GM12878 (cell line): ENCODE results near the gene CELSR1. TPM values are rescaled to one million over a fixed set of nuclear protein-coding genes. Genes with fewer than 3 reads are reported as not detected.

Experiments
- ATAC-seq: fragments of 200-7000 bp; cut with Tn5 transposase; 3 replicates; pipeline ENCODE4 v1.9.1; 2020; ENCODE audit warnings: mild to moderate bottlenecking, moderate library complexity
- BruUV-seq: library from RNA; stranded (reverse); fragments of 400-500 nt; replicated peaks from 2 replicates; lab custom pipeline; 2021; lab: Mats Ljungman, UMichigan
- CTCF ChIA-PET: fragments of 300-600 bp; sonication (Branson Sonifier 250); formaldehyde crosslinking; extraction: SDS; loops from one replicate; lab custom pipeline; 2021; ENCODE audit warnings: inconsistent platforms; lab: Yijun Ruan, JAX
- POLR2A ChIA-PET: fragments of 350-600 bp; formaldehyde crosslinking; extraction: SDS; loops from one replicate; lab custom pipeline; 2021; ENCODE audit warnings: inconsistent platforms; lab: Charles Lee
- RAD21 ChIA-PET: fragments of 300-600 bp; sonication (Branson Sonifier 250); formaldehyde crosslinking; loops from one replicate; lab custom pipeline; 2023; ENCODE audit warnings: antibody characterized with exemption; ENCODE audit not compliant: unreplicated experiment; lab: Charles Lee
- SMC1A ChIA-PET: fragments of 300-600 bp; sonication (Branson Sonifier 250); formaldehyde crosslinking; loops from one replicate; lab custom pipeline; 2023; ENCODE audit not compliant: unreplicated experiment, uncharacterized antibody; lab: Charles Lee
- DNase-seq: peaks from one replicate; pipeline ENCODE4 v3.0.0-alpha.2; 2011; ENCODE audit warnings: low read depth, low spot score
- FAIRE-seq: peaks from 3 replicates; lab custom pipeline; 2011; peaks lifted over from hg19 to GRCh38; lab: Jason Lieb, UNC
- H2AFZ ChIP-seq: 2 replicates; pipeline ENCODE4 v1.6.0; 2011; ENCODE audit warnings: low read depth, low read length, control low read depth; ENCODE audit not compliant: control insufficient read depth
- H3K27ac ChIP-seq: 2 replicates; pipeline ENCODE4 v1.5.1; 2011; ENCODE audit warnings: control low read depth; ENCODE audit not compliant: control insufficient read depth, insufficient read depth
- H3K27me3 ChIP-seq, 2 experiments: replicated peaks in 1 of 2; 2 replicates each; pipeline versions ENCODE4 v1.6.0 to v1.6.1; 2011; ENCODE audit warnings: low read length in 1 of 2; ENCODE audit not compliant: control insufficient read depth in 2 of 2, insufficient read depth in 2 of 2
- H3K36me3 ChIP-seq, 2 experiments: 2 replicates each; pipeline ENCODE4 v1.5.1; 2011; ENCODE audit warnings: low read length in 1 of 2; ENCODE audit not compliant: control insufficient read depth in 2 of 2, insufficient read depth in 2 of 2
- H3K4me1 ChIP-seq: 2 replicates; pipeline ENCODE4 v1.6.1; 2011; ENCODE audit warnings: mild to moderate bottlenecking, low read length, moderate library complexity, mixed read lengths; ENCODE audit not compliant: control insufficient read depth, insufficient read depth
- H3K4me2 ChIP-seq: 2 replicates; pipeline ENCODE4 v1.6.0; 2011; ENCODE audit warnings: control low read depth; ENCODE audit not compliant: control insufficient read depth, insufficient read depth
- H3K4me3 ChIP-seq: fragments of 200-600 bp; sonication (generic); 2 replicates; pipeline ENCODE4 v1.5.1; 2016
- H3K79me2 ChIP-seq: 2 replicates; pipeline ENCODE4 v1.6.0; 2011; ENCODE audit warnings: low read length; ENCODE audit not compliant: control insufficient read depth, insufficient read depth
- H3K9ac ChIP-seq: 2 replicates; pipeline ENCODE4 v1.8.0; 2011; ENCODE audit warnings: low read length, control low read depth, mixed read lengths; ENCODE audit not compliant: control insufficient read depth, insufficient read depth
- H3K9me3 ChIP-seq: replicated peaks from 3 replicates; pipeline ENCODE4 v1.5.1; 2011; ENCODE audit warnings: mild to moderate bottlenecking, low read length; ENCODE audit not compliant: control insufficient read depth, insufficient read depth
- H4K20me1 ChIP-seq: 2 replicates; pipeline ENCODE4 v1.6.0; 2011; ENCODE audit not compliant: control insufficient read depth, insufficient read depth
- BMI1 ChIP-seq: fragments of 450-650 bp; IDR thresholded peaks from 2 replicates; pipeline ENCODE4 v1.6.1; 2016; ENCODE audit warnings: mild to moderate bottlenecking, moderate library complexity, borderline replicate concordance
- CBX5 ChIP-seq: sonication (generic); IDR thresholded peaks from 2 replicates; pipeline ENCODE4 v1.6.1; 2016; ENCODE audit warnings: low read depth, moderate library complexity, mild to moderate bottlenecking, inconsistent platforms
- EED ChIP-seq: sonication (generic); IDR thresholded peaks from 2 replicates; pipeline ENCODE4 v1.6.1; 2016; ENCODE audit warnings: antibody characterized with exemption, low read depth
- ETV6 ChIP-seq, 2 experiments: fragments of 450-650 bp in 1 of 2; IDR thresholded peaks in 1 of 2; conservative IDR thresholded peaks in 1 of 2; 2 replicates each; pipeline ENCODE4 v1.6.1; 2014; ENCODE audit warnings: antibody characterized with exemption in 1 of 2, borderline replicate concordance in 1 of 2, low read depth in 1 of 2, mild to moderate bottlenecking in 1 of 2, moderate library complexity in 1 of 2
- HDGF ChIP-seq: fragments of 450-650 bp; IDR thresholded peaks from 2 replicates; pipeline ENCODE4 v1.6.1; 2016; ENCODE audit warnings: antibody characterized with exemption
- MEF2B ChIP-seq: fragments of 450-650 bp; IDR thresholded peaks from 2 replicates; pipeline ENCODE4 v1.6.1; 2018; ENCODE audit warnings: mild to moderate bottlenecking, moderate library complexity; ENCODE audit not compliant: partially characterized antibody, poor library complexity, severe bottlenecking
- PAX5 ChIP-seq: IDR thresholded peaks from 2 replicates; pipeline ENCODE4 v1.6.1; 2011; ENCODE audit warnings: low read depth, low read length, borderline replicate concordance
- POLR2AphosphoS2 ChIP-seq: IDR thresholded peaks from 2 replicates; pipeline ENCODE4 v1.6.1; 2011; ENCODE audit warnings: low read depth, mild to moderate bottlenecking, low read length, improper control_type of control experiment, moderate library complexity
- POU2F2 ChIP-seq: IDR thresholded peaks from 3 replicates; pipeline ENCODE4 v1.6.1; 2011; ENCODE audit warnings: low read depth, mild to moderate bottlenecking, low read length, borderline replicate concordance
- RCOR1 ChIP-seq: conservative IDR thresholded peaks from 2 replicates; pipeline ENCODE4 v1.6.1; 2012; ENCODE audit warnings: low read depth, low read length, improper control_type of control experiment
- RUNX3 ChIP-seq: IDR thresholded peaks from 2 replicates; pipeline ENCODE4 v1.6.1; 2012; ENCODE audit warnings: low read length, inconsistent platforms
- SIX5 ChIP-seq: IDR thresholded peaks from 2 replicates; pipeline ENCODE4 v1.6.1; 2011; ENCODE audit warnings: mild to moderate bottlenecking, low read depth, low read length, moderate library complexity; ENCODE audit not compliant: severe bottlenecking
- ZNF274 ChIP-seq: IDR thresholded peaks from one replicate; pipeline ENCODE4 v1.8.0; 2011; ENCODE audit not compliant: insufficient read length, insufficient read depth
- WGBS: methylation state at CpG from one replicate; pipeline ENCODE4 v1.1.6; 2016; ENCODE audit warnings: low lambda C conversion rate; ENCODE audit not compliant: insufficient replicate concordance, insufficient coverage; ENCODE audit errors: missing lambda C conversion rate; 5-methylcytosine and 5-hydroxymethylcytosine counted together
- in situ Hi-C: fragments of 300-500 bp; cut with MboI; formaldehyde crosslinking; loops from 9 replicates; pipeline ENCODE4 v1.14.3; 2018; ENCODE audit warnings: mixed read lengths
- intact Hi-C: fragments of 100-400 bp; cut with micrococcal nuclease; formaldehyde crosslinking; loops from one replicate; pipeline ENCODE4 v1.14.2; 2022; ENCODE audit not compliant: unreplicated experiment
- polyA plus RNA-seq, 11 experiments: library from polyadenylated mRNA; depleted of rRNA in 4 of 11; unstranded in 6 of 11; stranded (reverse) in 5 of 11; fragments of >200 nt; fragmentation: Nextera tagmentation in 4 of 11; fragmentation: Illumina TruSeq in 1 of 11; extraction: Ambion mirVana in 4 of 11; extraction: Trizol in 1 of 11; gene quantifications; 1 replicate in 1 of 11; 2 replicates in 10 of 11; pipeline versions ENCODE4 v1.2.1 to v1.2.3, GENCODE V29; 2011 to 2016; ENCODE audit warnings: inconsistent platforms in 2 of 11, missing spikeins in 2 of 11, low read depth in 1 of 11
- total RNA-seq, 4 experiments: library from RNA; depleted of rRNA in 3 of 4; stranded (reverse); fragments of >200 nt in 3 of 4; fragmentation: Illumina TruSeq in 1 of 4; extraction: Trizol in 1 of 4; gene quantifications; 2 replicates each; pipeline versions ENCODE4 v1.2.1 to v1.2.3, GENCODE V29; 2013 to 2021
- TF ChIP-seq, protein P1 (sequence below): fragments of 450-650 bp; IDR thresholded peaks from 2 replicates; pipeline ENCODE4 v1.6.1; 2017; ENCODE audit warnings: mild to moderate bottlenecking, low read depth, inconsistent platforms; ENCODE audit not compliant: poor library complexity, severe bottlenecking
- TF ChIP-seq, protein P2 (sequence below): IDR thresholded peaks from 2 replicates; pipeline ENCODE4 v1.6.1; 2012; ENCODE audit warnings: improper control_type of control experiment, low read depth, low read length; ENCODE audit not compliant: insufficient replicate concordance
- TF ChIP-seq, protein P3 (sequence below): IDR thresholded peaks from 2 replicates; pipeline ENCODE4 v1.6.1; 2012; ENCODE audit warnings: low read depth, low read length, improper control_type of control experiment

Gene CELSR1
- total and polyA plus RNA-seq, 10 of the 15 experiments (the other 5 are each of a cell fraction or from before 2014, with no cell fraction given), result 0.05 to 1.7 (median 0.35) TPM; not detected in 2

DNA sequence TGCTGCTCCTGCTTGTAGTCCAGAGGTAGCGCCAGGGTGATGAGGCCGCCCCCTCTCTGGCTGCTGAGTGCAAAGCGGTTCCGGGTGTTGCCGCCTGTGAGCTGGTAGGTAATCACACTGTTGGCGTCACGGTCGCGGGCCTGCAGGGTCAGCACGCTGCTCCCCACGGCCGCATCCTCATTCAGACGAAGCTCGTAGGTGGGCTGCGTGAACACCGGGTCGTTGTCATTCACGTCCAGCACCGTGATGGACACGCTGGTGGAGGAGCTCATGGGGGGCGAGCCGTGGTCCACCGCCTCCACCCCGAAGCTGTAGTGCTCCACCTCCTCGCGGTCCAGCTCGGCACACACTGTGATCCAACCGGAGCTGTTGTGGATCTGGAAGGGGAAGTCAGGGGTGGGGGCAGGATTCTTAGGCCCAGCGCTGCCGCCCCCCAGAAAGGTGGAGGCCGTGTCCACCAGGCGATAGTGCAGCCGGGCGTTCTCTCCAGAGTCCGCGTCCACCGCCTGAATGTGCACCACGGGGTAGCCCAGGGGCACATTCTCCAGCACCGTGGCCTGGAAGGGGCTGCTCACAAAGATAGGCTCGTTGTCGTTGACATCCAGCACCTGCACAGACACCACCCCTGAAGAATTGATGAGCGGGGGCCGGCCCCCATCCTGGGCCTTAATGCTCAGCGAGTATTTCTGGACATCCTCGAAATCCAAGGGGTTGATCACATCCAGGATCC, 2.4 kb downstream of the CELSR1 start:
- FAIRE-seq (no peak), ATAC-seq (no peak), DNase-seq (no peak)
- ChIA-PET CTCF (no interaction called here), RAD21 (interaction anchor here (0.5 kb wide), 1 partner anchor 21 kb away, joined by 3 read pairs; no protein-coding TSS in a partner anchor), SMC1A (no interaction called here), POLR2A (no interaction called here)
- in situ Hi-C loops, result no loop called here
- Histone ChIP-seq H3K4me3 (no peak overlapping the region), H4K20me1 (no peaks in the 10 kb centered on the region), H3K4me2 (no peak overlapping the region), H3K79me2 (no peaks in the 10 kb centered on the region), H2AFZ (no peak overlapping the region), H3K9ac (no peak overlapping the region), H3K9me3 (no peaks in the 10 kb centered on the region; the same call in 2 of the 3 replicates), H3K4me1 (no peaks in the 10 kb centered on the region), H3K36me3 (no peaks in the 10 kb centered on the region), H3K27ac (no peak overlapping the region), H3K27me3 (peaks cover 0 to 10% of the 10 kb centered on the region in 2 experiments; a peak in 2 of 4 replicates)
- BruUV-seq, result no TSS peak
- WGBS, result 81% methylated on average over 43 of the region's 45 CpGs
- TF ChIP-seq BMI1, result no peak
- no peak for TF ChIP-seq PAX5
- TF ChIP-seq RCOR1, result no peak
- TF ChIP-seq, protein P1, sequence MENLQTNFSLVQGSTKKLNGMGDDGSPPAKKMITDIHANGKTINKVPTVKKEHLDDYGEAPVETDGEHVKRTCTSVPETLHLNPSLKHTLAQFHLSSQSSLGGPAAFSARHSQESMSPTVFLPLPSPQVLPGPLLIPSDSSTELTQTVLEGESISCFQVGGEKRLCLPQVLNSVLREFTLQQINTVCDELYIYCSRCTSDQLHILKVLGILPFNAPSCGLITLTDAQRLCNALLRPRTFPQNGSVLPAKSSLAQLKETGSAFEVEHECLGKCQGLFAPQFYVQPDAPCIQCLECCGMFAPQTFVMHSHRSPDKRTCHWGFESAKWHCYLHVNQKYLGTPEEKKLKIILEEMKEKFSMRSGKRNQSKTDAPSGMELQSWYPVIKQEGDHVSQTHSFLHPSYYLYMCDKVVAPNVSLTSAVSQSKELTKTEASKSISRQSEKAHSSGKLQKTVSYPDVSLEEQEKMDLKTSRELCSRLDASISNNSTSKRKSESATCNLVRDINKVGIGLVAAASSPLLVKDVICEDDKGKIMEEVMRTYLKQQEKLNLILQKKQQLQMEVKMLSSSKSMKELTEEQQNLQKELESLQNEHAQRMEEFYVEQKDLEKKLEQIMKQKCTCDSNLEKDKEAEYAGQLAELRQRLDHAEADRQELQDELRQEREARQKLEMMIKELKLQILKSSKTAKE, result no peak
- no peak for TF ChIP-seq CBX5
- TF ChIP-seq POU2F2, result no peak
- TF ChIP-seq MEF2B, result no peak
- TF ChIP-seq RUNX3, result no peak
- TF ChIP-seq ETV6 (conservative IDR thresholded peaks at IDR 0.05 in 1 of 2, IDR thresholded peaks at IDR 0.05 in 1 of 2; ENCODE audit: borderline replicate concordance in 1 of 2, low read depth in 1 of 2), result no peak
- TF ChIP-seq, protein P2, sequence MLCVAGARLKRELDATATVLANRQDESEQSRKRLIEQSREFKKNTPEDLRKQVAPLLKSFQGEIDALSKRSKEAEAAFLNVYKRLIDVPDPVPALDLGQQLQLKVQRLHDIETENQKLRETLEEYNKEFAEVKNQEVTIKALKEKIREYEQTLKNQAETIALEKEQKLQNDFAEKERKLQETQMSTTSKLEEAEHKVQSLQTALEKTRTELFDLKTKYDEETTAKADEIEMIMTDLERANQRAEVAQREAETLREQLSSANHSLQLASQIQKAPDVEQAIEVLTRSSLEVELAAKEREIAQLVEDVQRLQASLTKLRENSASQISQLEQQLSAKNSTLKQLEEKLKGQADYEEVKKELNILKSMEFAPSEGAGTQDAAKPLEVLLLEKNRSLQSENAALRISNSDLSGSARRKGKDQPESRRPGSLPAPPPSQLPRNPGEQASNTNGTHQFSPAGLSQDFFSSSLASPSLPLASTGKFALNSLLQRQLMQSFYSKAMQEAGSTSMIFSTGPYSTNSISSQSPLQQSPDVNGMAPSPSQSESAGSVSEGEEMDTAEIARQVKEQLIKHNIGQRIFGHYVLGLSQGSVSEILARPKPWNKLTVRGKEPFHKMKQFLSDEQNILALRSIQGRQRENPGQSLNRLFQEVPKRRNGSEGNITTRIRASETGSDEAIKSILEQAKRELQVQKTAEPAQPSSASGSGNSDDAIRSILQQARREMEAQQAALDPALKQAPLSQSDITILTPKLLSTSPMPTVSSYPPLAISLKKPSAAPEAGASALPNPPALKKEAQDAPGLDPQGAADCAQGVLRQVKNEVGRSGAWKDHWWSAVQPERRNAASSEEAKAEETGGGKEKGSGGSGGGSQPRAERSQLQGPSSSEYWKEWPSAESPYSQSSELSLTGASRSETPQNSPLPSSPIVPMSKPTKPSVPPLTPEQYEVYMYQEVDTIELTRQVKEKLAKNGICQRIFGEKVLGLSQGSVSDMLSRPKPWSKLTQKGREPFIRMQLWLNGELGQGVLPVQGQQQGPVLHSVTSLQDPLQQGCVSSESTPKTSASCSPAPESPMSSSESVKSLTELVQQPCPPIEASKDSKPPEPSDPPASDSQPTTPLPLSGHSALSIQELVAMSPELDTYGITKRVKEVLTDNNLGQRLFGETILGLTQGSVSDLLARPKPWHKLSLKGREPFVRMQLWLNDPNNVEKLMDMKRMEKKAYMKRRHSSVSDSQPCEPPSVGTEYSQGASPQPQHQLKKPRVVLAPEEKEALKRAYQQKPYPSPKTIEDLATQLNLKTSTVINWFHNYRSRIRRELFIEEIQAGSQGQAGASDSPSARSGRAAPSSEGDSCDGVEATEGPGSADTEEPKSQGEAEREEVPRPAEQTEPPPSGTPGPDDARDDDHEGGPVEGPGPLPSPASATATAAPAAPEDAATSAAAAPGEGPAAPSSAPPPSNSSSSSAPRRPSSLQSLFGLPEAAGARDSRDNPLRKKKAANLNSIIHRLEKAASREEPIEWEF, result no peak
- TF ChIP-seq, protein P3, sequence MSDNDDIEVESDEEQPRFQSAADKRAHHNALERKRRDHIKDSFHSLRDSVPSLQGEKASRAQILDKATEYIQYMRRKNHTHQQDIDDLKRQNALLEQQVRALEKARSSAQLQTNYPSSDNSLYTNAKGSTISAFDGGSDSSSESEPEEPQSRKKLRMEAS, result no peak
- TF ChIP-seq POLR2AphosphoS2, result no peak
- no peak for TF ChIP-seq HDGF
- no peak for TF ChIP-seq ZNF274
- TF ChIP-seq EED, result no peak
- TF ChIP-seq SIX5, result no peak
- intact Hi-C loops, result no loop called here
